NT2/D1 (cell line): ENCODE measurements around the gene APOE.
A peak's percentile ranks its signal among the peaks of the same experiment; 100 is the strongest.
"Not testable (repeated sequence)": the region's sequence is repeated elsewhere in the genome, so short reads cannot be mapped to it uniquely, and the experiment has no call there.

Source experiments
- DNase-seq: peaks from one replicate; pipeline ENCODE4 v3.0.0-alpha.2; 2011; ENCODE audit warnings: low read depth, low spot score
- H3K27me3 ChIP-seq: 2 replicates; pipeline ENCODE4 v1.6.0; 2011; ENCODE audit warnings: mild to moderate bottlenecking; ENCODE audit not compliant: insufficient read length, insufficient read depth
- H3K36me3 ChIP-seq: 2 replicates; pipeline ENCODE4 v1.6.1; 2011; ENCODE audit warnings: mild to moderate bottlenecking, low read length, mixed read lengths; ENCODE audit not compliant: insufficient read depth, insufficient read length
- H3K4me1 ChIP-seq: 2 replicates; pipeline ENCODE4 v1.5.1; 2011; ENCODE audit not compliant: insufficient read depth, insufficient read length
- H3K4me3 ChIP-seq: 2 replicates; pipeline ENCODE4 v1.5.1; 2011; ENCODE audit warnings: low read depth; ENCODE audit not compliant: insufficient read length
- H3K9ac ChIP-seq: 2 replicates; pipeline ENCODE4 v1.6.0; 2011; ENCODE audit warnings: low read depth; ENCODE audit not compliant: insufficient read length
- H3K9me3 ChIP-seq: 2 replicates; pipeline ENCODE4 v1.5.1; 2011; ENCODE audit warnings: mild to moderate bottlenecking, low read length; ENCODE audit not compliant: insufficient read depth
- SUZ12 ChIP-seq: IDR thresholded peaks from 2 replicates; pipeline ENCODE4 v1.6.1; 2011; ENCODE audit not compliant: insufficient read length, insufficient read depth; ENCODE audit errors: extremely low read depth
- YY1 ChIP-seq: IDR thresholded peaks from 2 replicates; pipeline ENCODE4 v1.6.1; 2011; ENCODE audit not compliant: insufficient read length, insufficient read depth
- ZNF274 ChIP-seq: IDR thresholded peaks from 2 replicates; pipeline ENCODE4 v1.6.1; 2011; ENCODE audit warnings: mild to moderate bottlenecking, low read depth, low read length

The APOE gene

GRCh38 chr19:44905437-44906160, at the start of gene APOE:
Gene APOE (plus strand): TSS chr19:44905796. CDS start chr19:44906625, 829 bp downstream.
- Histone ChIP-seq H3K9ac (peak within 1 kb of the TSS; percentile 90), H3K27me3 (no peaks in the 10 kb centered on the region), H3K9me3 (no peaks in the 10 kb centered on the region), H3K36me3 (peaks cover 61% of the 10 kb centered on the region), H3K4me1 (peaks cover 16% of the 10 kb centered on the region), H3K4me3 (peak within 1 kb of the TSS; percentile 89)
- no peak for TF ChIP-seq SUZ12
- TF ChIP-seq YY1, result no peak
- no peak for TF ChIP-seq ZNF274
- no peak for DNase-seq

DNA sequence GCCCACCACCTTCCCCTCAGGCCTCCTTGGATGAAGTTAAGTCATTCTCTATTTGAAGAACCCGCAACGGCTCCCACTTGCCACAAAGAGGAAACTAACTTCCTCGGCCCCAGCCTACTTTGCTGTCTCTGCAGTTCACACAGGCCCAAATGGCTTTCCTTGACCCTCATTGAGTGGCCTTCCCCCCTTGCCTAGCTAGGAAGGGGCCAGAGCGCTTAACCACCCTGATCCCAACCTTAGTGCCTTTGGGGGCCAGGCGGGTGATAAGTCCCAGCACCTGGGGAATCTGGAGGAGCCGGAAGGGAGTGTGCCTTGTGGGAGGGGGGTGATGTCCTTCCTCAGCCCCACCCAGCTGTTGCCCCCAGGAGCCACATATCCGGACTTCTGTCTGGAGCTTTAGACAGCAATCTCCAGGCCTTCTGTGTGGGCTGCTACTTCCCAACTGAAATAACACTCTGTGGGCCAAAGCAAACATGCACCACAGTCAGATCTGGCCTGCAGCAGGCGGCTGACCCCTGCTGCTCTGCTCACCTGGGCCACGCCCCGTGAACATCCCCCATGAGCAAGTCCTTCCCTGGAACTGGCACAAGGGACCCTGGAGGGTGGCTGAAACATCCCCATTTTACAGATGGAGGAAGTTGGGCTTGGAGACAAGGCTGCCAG, 49.0 kb upstream of the APOE start:
- no peak overlapping the region for H3K9ac ChIP-seq
- DNase-seq, result no peak
- no peaks in the 10 kb centered on the region for H3K27me3 ChIP-seq
- H3K9me3 ChIP-seq, result no peaks in the 10 kb centered on the region
- TF ChIP-seq YY1 (no peak), SUZ12 (no peak), ZNF274 (no peak)
- peaks cover 3% of the 10 kb centered on the region for H3K4me1 ChIP-seq
- H3K36me3 ChIP-seq, result peaks cover 62% of the 10 kb centered on the region
- H3K4me3 ChIP-seq, result no peak overlapping the region

GRCh38 chr19:44857837-44858236, 47.8 kb upstream of the APOE start:
- TF ChIP-seq YY1 (no peak), SUZ12 (no peak), ZNF274 (no peak)
- Histone ChIP-seq H3K27me3 (no peaks in the 10 kb centered on the region), H3K4me1 (no peaks in the 10 kb centered on the region), H3K4me3 (no peak overlapping the region), H3K36me3 (peaks cover 62% of the 10 kb centered on the region), H3K9ac (no peak overlapping the region), H3K9me3 (no peaks in the 10 kb centered on the region)
- DNase-seq, result no peak

DNA sequence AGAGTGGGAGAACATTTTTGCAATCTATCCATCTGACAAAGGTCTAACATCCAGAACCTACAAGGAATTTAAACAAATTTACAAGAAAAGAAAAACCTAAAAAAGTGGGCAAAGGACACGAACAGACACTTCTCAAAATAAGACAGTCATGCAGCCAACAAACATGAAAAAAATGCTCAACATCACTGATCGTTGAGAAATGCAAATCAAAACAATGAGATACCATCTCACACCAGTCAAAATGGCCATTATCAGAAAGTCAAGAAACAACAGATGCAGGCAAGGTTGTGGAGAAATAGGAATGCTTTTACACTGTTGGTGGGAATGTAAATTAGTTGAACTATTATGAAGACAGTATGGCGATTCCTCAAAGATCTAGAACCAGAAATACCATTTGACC, 44.0 kb upstream of the APOE start:
- peaks cover 60% of the 10 kb centered on the region for H3K36me3 ChIP-seq
- H3K4me1 ChIP-seq, H3K9me3 ChIP-seq, H3K27me3 ChIP-seq, DNase-seq, H3K4me3 ChIP-seq, H3K9ac ChIP-seq: not testable (repeated sequence)

DNA sequence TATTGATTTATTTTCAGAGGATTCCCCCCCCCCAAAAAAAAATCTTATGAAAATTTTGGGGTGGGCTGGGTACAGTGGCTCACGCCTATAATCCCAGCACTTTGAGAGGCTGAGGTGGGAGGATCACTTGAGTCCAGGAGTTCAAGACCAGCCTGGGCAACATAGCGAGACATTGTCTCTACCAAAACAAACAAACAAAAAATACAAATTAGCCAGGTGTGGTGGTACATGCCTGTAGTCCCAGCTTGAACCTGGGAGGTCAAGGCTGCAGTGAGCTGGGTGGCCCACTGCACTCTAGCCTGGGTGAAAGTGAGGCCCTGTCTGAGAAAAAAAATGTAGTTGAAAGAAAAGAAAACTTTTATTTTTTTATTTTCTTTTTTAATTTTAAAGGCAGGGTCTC, 41.6 kb upstream of the APOE start:
- TF ChIP-seq YY1 (no peak), SUZ12 (no peak), ZNF274 (no peak)

GRCh38 chr19:44865196-44865767, 40.3 kb upstream of the APOE start:
- Histone ChIP-seq H3K4me3 (no peak overlapping the region), H3K4me1 (peaks cover 3% of the 10 kb centered on the region), H3K27me3 (no peaks in the 10 kb centered on the region), H3K9me3 (no peaks in the 10 kb centered on the region), H3K36me3 (peaks cover 57% of the 10 kb centered on the region), H3K9ac (no peak overlapping the region)
- DNase-seq, result no peak
- TF ChIP-seq SUZ12 (no peak), YY1 (no peak), ZNF274 (no peak)

More for the DNA sequence above, 41.6 kb upstream of the APOE start:
- no peak for DNase-seq
- no peaks in the 10 kb centered on the region for H3K9me3 ChIP-seq
- H3K9ac ChIP-seq, result no peak overlapping the region
- H3K4me1 ChIP-seq, result peaks cover 3% of the 10 kb centered on the region
- H3K36me3 ChIP-seq, result peaks cover 63% of the 10 kb centered on the region
- no peak overlapping the region for H3K4me3 ChIP-seq
- no peaks in the 10 kb centered on the region for H3K27me3 ChIP-seq

DNA sequence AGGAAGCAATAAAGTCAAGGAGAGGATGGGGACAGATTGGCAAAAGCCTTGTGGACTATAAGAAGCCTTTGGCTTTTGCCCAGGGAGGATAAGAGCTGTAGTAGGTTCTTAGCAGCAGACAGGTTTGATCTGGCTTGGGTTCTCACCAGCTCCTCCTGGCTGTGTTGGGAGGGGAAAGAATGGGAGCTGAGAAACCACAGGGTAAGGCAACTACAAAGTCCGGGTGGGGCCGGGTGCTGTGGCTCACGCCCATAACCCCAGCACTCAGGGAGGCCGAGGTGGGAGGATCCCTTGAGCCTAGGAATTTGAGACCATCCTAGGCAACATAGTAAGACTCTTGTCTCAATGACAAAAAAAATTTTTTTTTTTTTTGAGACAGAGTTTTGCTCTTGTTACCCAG, 38.9 kb upstream of the APOE start:
- Histone ChIP-seq H3K4me1 (peaks cover 3% of the 10 kb centered on the region), H3K36me3 (peaks cover 56% of the 10 kb centered on the region), H3K9ac (no peak overlapping the region), H3K9me3 (no peaks in the 10 kb centered on the region), H3K27me3 (no peaks in the 10 kb centered on the region), H3K4me3 (no peak overlapping the region)
- no peak for DNase-seq
- no peak for TF ChIP-seq YY1
- TF ChIP-seq ZNF274, result no peak
- no peak for TF ChIP-seq SUZ12
